ENCODE results near the gene ILKAP. TPM values are rescaled to one million over a fixed set of nuclear protein-coding genes. Genes with fewer than 3 reads are reported as not detected.
A peak's percentile ranks its signal among the peaks of the same experiment; 100 is the strongest.

The ILKAP gene
- total RNA-seq, 4 donors from 2014 or later = 36.3 to 82.6 (median 49.6) TPM

- no peak overlapping the region for H3K4me3 ChIP-seq
These were observed 74.9 kb downstream of the ILKAP start for GRCh38 chr2:238128534-238129001.

GRCh38 chr2:238128061-238128440 lies 75.4 kb downstream of the ILKAP start:
- Histone ChIP-seq H3K27me3 (peaks cover 10% of the 10 kb centered on the region), H3K9me3 (no peaks in the 10 kb centered on the region), H3K27ac (no peak overlapping the region), H3K4me3 (no peak overlapping the region), H3K36me3 (no peaks in the 10 kb centered on the region), H3K4me1 (peaks cover 7% of the 10 kb centered on the region)
- DNase-seq (ENCODE audit: low spot score in 2 of 2) = no peak
- 73% methylated on average over 10 of the region's 22 CpGs for WGBS
- TF ChIP-seq POLR2A (IDR thresholded peaks at IDR 0.05) = no peak
- no peak for TF ChIP-seq CTCF (IDR thresholded peaks at IDR 0.05)
- TF ChIP-seq POLR2AphosphoS5 (IDR thresholded peaks at IDR 0.05) = no peak
- no peak for TF ChIP-seq EP300 (IDR thresholded peaks at IDR 0.05)

More at GRCh38 chr2:238128534-238129001, 74.9 kb downstream of the ILKAP start:
- no peak for TF ChIP-seq POLR2AphosphoS5 (IDR thresholded peaks at IDR 0.05)
- no peak for TF ChIP-seq CTCF (IDR thresholded peaks at IDR 0.05)
- TF ChIP-seq POLR2A (IDR thresholded peaks at IDR 0.05) = no peak
- no peak for TF ChIP-seq EP300 (IDR thresholded peaks at IDR 0.05)
- Histone ChIP-seq H3K36me3 (no peaks in the 10 kb centered on the region), H3K27me3 (peaks cover 7% of the 10 kb centered on the region), H3K4me1 (peaks cover 7% of the 10 kb centered on the region), H3K27ac (no peak overlapping the region), H3K9me3 (no peaks in the 10 kb centered on the region)
- no peak for DNase-seq (ENCODE audit: low spot score in 2 of 2)
- WGBS = 33% methylated on average over 3 of the region's 30 CpGs

GRCh38 chr2:238127165-238128060 lies 76.1 kb downstream of the ILKAP start:
- DNase-seq (ENCODE audit: low spot score in 2 of 2) = no peak
- no peak overlapping the region for H3K27ac ChIP-seq

GRCh38 chr2:238126775-238127164 lies 76.7 kb downstream of the ILKAP start:
- no peak overlapping the region for H3K4me3 ChIP-seq
- no peak for TF ChIP-seq POLR2A (IDR thresholded peaks at IDR 0.05)
- no peak for TF ChIP-seq EP300 (IDR thresholded peaks at IDR 0.05)
- no peak for TF ChIP-seq POLR2AphosphoS5 (IDR thresholded peaks at IDR 0.05)
- TF ChIP-seq CTCF (IDR thresholded peaks at IDR 0.05) = no peak
- H3K36me3 ChIP-seq = no peaks in the 10 kb centered on the region
- H3K9me3 ChIP-seq = no peaks in the 10 kb centered on the region
- H3K4me1 ChIP-seq = peaks cover 7% of the 10 kb centered on the region
- DNase-seq (ENCODE audit: low spot score in 2 of 2) = no peak
- no peak overlapping the region for H3K27ac ChIP-seq
- H3K27me3 ChIP-seq = peaks cover 12% of the 10 kb centered on the region
- 91% methylated on average over 2 of the region's 2 CpGs for WGBS

More at GRCh38 chr2:238127165-238128060, 76.1 kb downstream of the ILKAP start:
- Histone ChIP-seq H3K4me3 (peak overlapping the region; percentile 18), H3K27me3 (peaks cover 12% of the 10 kb centered on the region), H3K36me3 (no peaks in the 10 kb centered on the region), H3K4me1 (peaks cover 7% of the 10 kb centered on the region), H3K9me3 (no peaks in the 10 kb centered on the region)
- no peak for TF ChIP-seq CTCF (IDR thresholded peaks at IDR 0.05)
- no peak for TF ChIP-seq POLR2A (IDR thresholded peaks at IDR 0.05)
- TF ChIP-seq EP300 (IDR thresholded peaks at IDR 0.05) = no peak
- no peak for TF ChIP-seq POLR2AphosphoS5 (IDR thresholded peaks at IDR 0.05)
- 52% methylated on average over 16 of the region's 36 CpGs for WGBS

- Histone ChIP-seq H3K4me1 (peaks cover 7% of the 10 kb centered on the region), H3K4me3 (no peak overlapping the region), H3K36me3 (no peaks in the 10 kb centered on the region), H3K27ac (no peak overlapping the region), H3K9me3 (no peaks in the 10 kb centered on the region), H3K27me3 (peaks cover 15% of the 10 kb centered on the region)
- 100% methylated on average over 2 of the region's 2 CpGs for WGBS
- TF ChIP-seq POLR2A (IDR thresholded peaks at IDR 0.05) (no peak), POLR2AphosphoS5 (IDR thresholded peaks at IDR 0.05) (no peak), EP300 (IDR thresholded peaks at IDR 0.05) (no peak), CTCF (IDR thresholded peaks at IDR 0.05) (no peak)
- DNase-seq (ENCODE audit: low spot score in 2 of 2) = no peak
These were observed 77.2 kb downstream of the ILKAP start for GRCh38 chr2:238126338-238126737.
